Urinary bladder (tissue), 4 donors: ENCODE measurements around the gene TSPEAR. TPM values are rescaled to one million over a fixed set of nuclear protein-coding genes. Genes with fewer than 3 reads are reported as not detected.
"Not testable (repeated sequence)": the region's sequence is repeated elsewhere in the genome, so short reads cannot be mapped to it uniquely, and the experiment has no call there.

Source experiments
- DNase-seq: peaks from one replicate; pipeline ENCODE4 v3.0.0-alpha.2; 2015; ENCODE audit errors: extremely low spot score
- H3K27ac ChIP-seq: one replicate; pipeline ENCODE4 v1.5.1; 2013; ENCODE audit warnings: low read depth, mild to moderate bottlenecking, moderate library complexity
- H3K36me3 ChIP-seq: one replicate; pipeline ENCODE4 v1.6.1; 2013; ENCODE audit warnings: mild to moderate bottlenecking, moderate library complexity; ENCODE audit not compliant: insufficient read depth
- H3K4me1 ChIP-seq: one replicate; pipeline ENCODE4 v1.6.1; 2013; ENCODE audit warnings: mild to moderate bottlenecking, moderate library complexity; ENCODE audit not compliant: insufficient read depth
- H3K4me3 ChIP-seq: one replicate; pipeline ENCODE4 v1.5.1; 2013; ENCODE audit warnings: low read depth, low read length
- WGBS: extraction: QIAGEN DNeasy Blood & Tissue Kit; methylation state at CpG from one replicate; pipeline ENCODE4 v1.1.7; 2013; 5-methylcytosine and 5-hydroxymethylcytosine counted together
- polyA plus RNA-seq: library from polyadenylated mRNA; stranded (reverse); fragments of 200-250 nt; gene quantifications from one replicate; pipeline ENCODE4 v1.2.3, GENCODE V29; 2013
- total RNA-seq: library from RNA; depleted of rRNA; stranded (reverse); fragments of >200 nt; gene quantifications from one replicate; pipeline ENCODE4 v1.2.3, GENCODE V29; 2014
- donor health status: healthy with polysubstance abuse.
- donor health status: healthy.

The TSPEAR gene
- total and polyA plus RNA-seq, 2 donors: 0.03 to 0.21 TPM

GRCh38 chr21:44578371-44579055, 132.9 kb downstream of the TSPEAR start:
- DNase-seq: no peak

GRCh38 chr21:44576025-44576420, 135.3 kb downstream of the TSPEAR start:
- H3K4me1 ChIP-seq: no peaks in the 10 kb centered on the region
- 81% methylated on average over 10 of the region's 10 CpGs for WGBS
- no peak for DNase-seq

More at GRCh38 chr21:44578371-44579055, 132.9 kb downstream of the TSPEAR start:
- WGBS: 94% methylated on average over 17 of the region's 17 CpGs
- Histone ChIP-seq H3K4me3 (no peak overlapping the region), H3K4me1 (no peaks in the 10 kb centered on the region), H3K27ac (no peak overlapping the region), H3K36me3 (no peaks in the 10 kb centered on the region)

DNA sequence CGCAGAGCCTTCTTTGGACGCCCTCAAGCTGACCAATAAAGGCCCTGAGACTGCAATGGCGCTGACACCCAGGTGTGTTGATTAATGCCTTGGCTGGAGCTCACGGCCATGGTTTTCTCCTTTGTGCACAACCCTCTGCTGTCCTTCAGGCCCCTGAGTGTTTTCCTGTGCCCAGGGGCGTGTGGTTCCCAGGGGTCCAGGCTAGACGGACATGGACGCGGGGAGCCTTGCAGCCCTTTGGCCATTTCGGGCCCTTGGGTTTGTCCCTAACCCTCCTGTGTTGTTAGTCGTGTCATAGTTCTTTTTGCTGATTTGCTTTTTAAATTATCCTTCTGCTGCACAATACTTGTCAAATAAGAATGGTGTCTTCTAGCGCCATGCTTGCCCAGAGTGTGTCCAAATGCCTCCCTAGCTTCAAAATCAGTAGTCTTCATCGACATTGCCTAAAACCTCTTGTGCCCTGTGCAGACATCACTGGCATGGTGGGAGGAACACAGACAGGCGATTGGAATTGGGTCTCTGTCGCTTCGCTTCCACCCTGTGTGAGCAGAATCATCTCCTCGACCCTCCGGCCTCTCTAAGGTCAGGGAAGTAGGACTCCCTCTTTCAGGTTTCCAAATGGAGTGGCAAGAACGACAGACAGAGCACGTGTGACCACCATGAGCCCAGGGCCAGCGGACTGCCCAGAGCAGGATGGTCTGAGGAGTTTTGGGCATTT, 135.9 kb downstream of the TSPEAR start:
- Histone ChIP-seq H3K36me3 (no peaks in the 10 kb centered on the region), H3K27ac (no peak overlapping the region), H3K4me3 (no peak overlapping the region), H3K4me1 (no peaks in the 10 kb centered on the region)
- WGBS: 85% methylated on average over 20 of the region's 20 CpGs
- DNase-seq: no peak

More at GRCh38 chr21:44576025-44576420, 135.3 kb downstream of the TSPEAR start:
- Histone ChIP-seq H3K27ac (no peak overlapping the region), H3K36me3 (no peaks in the 10 kb centered on the region), H3K4me3 (no peak overlapping the region)

DNA sequence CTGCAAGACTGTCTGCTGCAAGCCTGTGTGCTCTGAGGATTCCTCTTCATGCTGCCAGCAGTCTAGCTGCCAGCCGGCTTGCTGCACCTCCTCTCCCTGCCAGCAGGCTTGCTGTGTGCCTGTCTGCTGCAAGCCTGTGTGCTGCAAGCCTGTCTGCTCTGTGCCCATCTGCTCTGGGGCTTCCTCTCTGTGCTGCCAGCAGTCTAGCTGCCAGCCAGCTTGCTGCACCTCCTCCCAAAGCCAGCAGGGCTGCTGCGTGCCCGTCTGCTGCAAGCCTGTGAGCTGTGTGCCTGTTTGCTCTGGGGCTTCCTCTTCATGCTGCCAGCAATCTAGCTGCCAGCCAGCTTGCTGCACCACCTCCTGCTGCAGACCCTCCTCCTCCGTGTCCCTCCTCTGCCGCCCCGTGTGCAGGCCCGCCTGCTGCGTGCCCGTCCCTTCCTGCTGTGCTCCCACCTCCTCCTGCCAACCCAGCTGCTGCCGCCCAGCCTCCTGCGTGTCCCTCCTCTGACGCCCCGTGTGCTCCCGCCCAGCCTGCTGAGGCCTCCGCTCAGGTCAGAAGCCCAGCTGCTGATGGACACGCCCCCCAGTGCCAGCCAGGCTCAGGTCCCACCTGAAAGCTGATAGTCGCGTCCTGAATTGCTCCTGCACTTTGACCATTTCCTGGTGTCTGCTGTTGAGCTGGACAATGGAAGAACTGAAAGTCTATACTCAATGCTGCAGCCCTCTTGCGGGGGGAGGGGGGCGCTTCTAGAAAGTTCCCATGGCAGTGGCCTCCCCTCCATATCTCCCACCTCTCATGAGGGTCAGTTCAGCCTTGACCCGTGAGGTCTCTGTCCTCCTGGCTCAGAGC, 136.7 kb downstream of the TSPEAR start:
- H3K4me3 ChIP-seq: no peak overlapping the region
- H3K36me3 ChIP-seq: no peaks in the 10 kb centered on the region
- H3K27ac ChIP-seq: no peak overlapping the region
- 30% methylated on average over 21 of the region's 21 CpGs for WGBS
- DNase-seq: no peak
- no peaks in the 10 kb centered on the region for H3K4me1 ChIP-seq

DNA sequence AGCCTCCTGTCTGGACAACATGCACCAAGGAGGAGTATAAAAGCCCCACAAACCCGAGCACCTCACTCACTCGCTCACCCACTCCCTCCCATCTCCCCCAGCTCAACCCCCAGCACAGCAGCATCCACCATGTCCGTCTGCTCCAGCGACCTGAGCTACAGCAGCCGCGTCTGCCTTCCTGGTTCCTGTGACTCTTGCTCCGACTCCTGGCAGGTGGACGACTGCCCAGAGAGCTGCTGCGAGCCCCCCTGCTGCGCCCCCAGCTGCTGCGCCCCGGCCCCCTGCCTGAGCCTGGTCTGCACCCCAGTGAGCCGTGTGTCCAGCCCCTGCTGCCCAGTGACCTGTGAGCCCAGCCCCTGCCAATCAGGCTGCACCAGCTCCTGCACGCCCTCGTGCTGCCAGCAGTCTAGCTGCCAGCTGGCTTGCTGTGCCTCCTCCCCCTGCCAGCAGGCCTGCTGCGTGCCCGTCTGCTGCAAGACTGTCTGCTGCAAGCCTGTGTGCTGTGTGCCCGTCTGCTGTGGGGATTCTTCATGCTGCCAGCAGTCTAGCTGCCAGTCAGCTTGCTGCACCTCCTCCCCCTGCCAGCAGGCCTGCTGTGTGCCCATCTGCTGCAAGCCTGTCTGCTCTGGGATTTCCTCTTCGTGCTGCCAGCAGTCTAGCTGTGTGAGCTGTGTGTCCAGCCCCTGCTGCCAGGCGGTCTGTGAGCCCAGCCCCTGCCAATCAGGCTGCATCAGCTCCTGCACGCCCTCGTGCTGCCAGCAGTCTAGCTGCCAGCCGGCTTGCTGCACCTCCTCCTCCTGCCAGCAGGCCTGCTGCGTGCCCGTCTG, 137.5 kb downstream of the TSPEAR start, which contains the start of gene KRTAP10-4:
TSS of gene KRTAP10-4 (plus strand) at position 100 of the 827 bp plus-strand sequence. CDS start at position 130, 30 bp downstream.
- DNase-seq, H3K4me3 ChIP-seq, H3K4me1 ChIP-seq, H3K36me3 ChIP-seq, H3K27ac ChIP-seq: not testable (repeated sequence)
- 63% methylated on average over 22 of the region's 25 CpGs for WGBS

GRCh38 chr21:44572959-44573583, 138.3 kb downstream of the TSPEAR start:
- Histone ChIP-seq H3K36me3 (no peaks in the 10 kb centered on the region), H3K4me3 (no peak overlapping the region), H3K27ac (no peak overlapping the region), H3K4me1 (no peaks in the 10 kb centered on the region)
- no peak for DNase-seq
- WGBS: 81% methylated on average over 15 of the region's 15 CpGs

DNA sequence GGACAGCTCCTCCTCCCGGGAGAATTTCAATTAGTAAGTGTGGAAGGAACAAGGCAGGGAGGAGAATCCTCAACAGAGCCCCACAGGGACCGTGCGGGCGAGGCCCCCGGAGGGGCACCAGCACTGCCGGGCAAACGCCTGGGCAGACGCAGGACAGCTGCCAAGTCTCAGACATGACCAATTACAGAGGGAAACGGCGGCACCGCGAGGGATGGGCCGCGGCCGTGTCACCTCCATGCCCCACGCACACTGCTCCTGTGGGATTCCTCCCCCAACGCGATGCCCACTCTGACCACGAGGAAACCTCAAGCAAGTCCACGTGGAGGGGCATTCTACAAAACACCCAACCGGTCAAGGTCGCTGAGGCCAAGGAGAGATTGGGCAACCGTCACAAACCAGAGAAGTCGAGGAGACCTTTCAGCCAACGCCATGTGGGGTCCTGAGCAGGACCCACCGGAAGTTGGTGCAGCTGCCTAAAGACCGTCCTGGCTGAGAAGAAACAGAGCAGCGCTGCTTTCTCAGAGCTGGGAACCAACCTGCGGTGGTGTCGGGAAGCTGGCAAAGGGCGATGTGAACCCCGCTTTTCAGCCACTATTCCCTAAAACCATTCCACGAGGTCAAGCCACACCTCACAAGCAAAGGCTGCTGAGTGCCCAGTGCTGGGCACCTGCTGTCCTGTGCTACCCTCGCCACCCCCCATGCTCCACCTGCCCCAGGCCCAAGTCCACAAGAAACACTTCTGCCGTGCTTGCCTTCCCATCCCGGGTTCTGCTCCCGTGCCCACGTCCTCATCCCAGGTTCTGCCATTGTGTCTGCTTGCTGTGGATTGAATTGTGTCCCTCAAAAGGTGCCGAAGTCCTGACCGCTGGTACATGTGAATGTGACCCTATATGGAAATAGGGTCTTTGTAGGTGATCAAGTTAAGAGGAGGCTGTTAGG, 139.3 kb downstream of the TSPEAR start:
- WGBS: 90% methylated on average over 40 of the region's 40 CpGs
- no peak overlapping the region for H3K4me3 ChIP-seq
- H3K27ac ChIP-seq: no peak overlapping the region
- H3K36me3 ChIP-seq: no peaks in the 10 kb centered on the region
- no peak for DNase-seq
- no peaks in the 10 kb centered on the region for H3K4me1 ChIP-seq

DNA sequence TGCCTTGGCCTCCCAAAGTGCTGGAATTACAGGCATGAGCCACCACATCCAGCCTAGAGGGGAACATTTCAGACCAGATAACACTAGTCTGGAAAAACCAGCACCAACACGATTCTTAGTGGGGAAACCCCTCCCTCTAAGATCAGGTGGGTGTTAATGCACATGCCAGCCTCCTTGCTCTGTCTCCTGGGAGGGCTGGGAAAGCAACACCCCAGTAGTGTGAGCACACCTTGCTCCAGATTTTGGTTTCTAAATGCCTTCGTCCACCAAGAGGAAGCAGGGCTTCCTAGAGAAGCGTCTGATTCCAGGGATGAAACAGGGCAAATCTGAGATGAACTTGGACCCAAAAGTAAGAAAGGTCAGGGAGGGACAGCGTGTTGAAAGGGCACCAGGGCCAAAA, 140.1 kb downstream of the TSPEAR start:
- no peak for DNase-seq
- WGBS: 78% methylated on average over 4 of the region's 4 CpGs

DNA sequence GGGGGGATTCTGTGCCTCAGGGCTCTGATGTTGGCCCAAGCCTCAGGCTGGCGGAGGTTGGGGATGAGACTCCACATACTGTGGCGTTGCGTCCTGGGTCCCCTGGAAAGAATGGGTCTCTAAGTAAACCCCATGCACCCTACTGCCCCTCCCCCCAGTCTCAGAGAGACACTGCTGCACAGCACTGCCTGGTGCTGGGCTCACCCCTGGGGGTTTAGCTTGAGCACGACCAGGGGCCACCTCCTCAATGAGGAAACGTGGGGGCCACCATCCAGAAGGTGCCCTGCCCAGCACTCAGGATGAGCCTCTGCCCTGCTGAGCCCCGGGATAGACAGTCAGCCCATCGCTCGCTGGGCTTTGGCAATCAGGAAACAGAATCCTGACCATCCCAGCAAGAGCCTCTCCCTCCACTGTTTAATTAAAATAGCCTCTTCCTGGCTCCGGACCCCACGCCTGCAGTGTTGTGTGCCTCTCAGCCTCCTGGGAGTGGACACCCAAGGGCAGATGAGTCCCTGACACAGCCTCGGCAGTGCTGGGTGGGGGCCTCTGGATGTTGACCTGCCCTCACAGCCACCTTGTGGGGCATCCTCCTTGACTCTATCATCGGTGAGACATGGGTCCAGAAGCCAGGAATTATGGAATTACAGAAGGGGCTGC, 141.4 kb downstream of the TSPEAR start:
- no peaks in the 10 kb centered on the region for H3K36me3 ChIP-seq
- 84% methylated on average over 12 of the region's 12 CpGs for WGBS
- DNase-seq: no peak
- H3K27ac ChIP-seq: no peak overlapping the region
- no peak overlapping the region for H3K4me3 ChIP-seq
- H3K4me1 ChIP-seq: no peaks in the 10 kb centered on the region

More for the DNA sequence above, 140.1 kb downstream of the TSPEAR start:
- Histone ChIP-seq H3K4me1 (no peaks in the 10 kb centered on the region), H3K36me3 (no peaks in the 10 kb centered on the region), H3K4me3 (no peak overlapping the region), H3K27ac (no peak overlapping the region)

DNA sequence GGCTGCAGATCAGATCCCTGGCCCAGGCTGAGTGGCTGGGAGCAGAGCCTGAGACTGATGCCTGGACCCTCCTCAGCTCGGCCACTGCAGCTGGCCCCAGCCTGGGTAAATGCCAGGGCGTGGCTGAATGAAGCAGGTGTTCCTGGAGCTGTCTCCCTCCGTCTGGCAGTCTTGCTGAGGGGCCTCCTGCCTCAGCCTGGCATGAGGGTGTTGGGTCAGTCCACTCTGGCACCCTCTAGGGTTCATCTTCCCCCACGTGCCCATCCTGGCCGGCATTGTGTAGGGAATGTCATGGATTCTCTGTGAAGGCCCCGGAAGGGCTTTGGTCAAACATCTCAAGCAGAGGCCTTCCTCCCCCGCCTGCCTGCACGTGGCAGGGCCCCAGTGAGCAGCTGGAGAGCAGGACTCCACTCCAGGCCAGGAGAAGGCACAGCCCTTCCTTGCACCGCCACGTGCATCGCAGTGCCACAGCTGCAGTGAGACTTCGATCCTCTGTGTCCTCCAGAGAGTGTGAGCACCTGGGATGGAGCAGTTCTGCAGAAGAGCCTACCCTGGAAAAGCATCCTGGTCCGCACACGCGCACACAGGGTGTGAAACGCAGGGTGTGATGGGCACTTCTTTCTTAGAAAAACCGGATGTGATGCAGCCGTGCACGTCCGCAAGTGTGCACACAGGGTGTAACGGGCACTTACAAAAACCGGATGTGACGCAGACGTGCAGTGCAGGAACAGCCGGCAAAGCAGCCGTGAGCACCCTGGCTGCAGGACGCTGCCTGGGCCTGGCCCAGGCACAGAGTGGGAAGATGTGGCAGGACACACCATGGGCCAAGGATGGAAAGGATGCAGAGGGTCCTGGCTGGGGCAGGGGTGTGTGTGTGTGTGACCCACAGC, 142.5 kb downstream of the TSPEAR start:
- 73% methylated on average over 27 of the region's 27 CpGs for WGBS
- no peaks in the 10 kb centered on the region for H3K4me1 ChIP-seq
- no peak overlapping the region for H3K27ac ChIP-seq
- H3K36me3 ChIP-seq: no peaks in the 10 kb centered on the region
- DNase-seq: no peak
- no peak overlapping the region for H3K4me3 ChIP-seq

DNA sequence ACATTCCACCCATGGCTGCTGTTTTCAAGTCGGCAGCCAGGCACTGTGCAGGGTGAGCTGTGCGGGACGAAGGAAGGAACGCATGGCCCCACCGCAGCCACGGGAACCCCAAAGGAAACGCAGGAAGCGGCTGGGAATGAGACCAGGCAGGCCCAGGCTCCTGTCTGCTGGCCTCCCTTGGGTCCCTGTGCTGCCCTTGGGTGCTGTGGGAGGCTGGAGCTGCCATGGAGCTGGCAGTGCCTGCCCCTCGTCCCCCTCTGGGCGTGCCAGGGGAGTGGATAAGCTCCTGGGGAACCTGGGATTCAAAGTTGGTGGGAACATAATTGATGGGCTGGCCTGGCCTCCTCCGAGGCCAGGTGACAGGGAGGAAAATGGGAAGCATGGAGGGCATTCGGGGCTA, 143.1 kb downstream of the TSPEAR start:
- Histone ChIP-seq H3K4me1 (no peaks in the 10 kb centered on the region), H3K36me3 (no peaks in the 10 kb centered on the region), H3K27ac (no peak overlapping the region), H3K4me3 (no peak overlapping the region)
- no peak for DNase-seq
- 79% methylated on average over 12 of the region's 12 CpGs for WGBS
